BLaER1 (cell line): Measurements from ENCODE around the gene MTREX.
A peak's percentile ranks its signal among the peaks of the same experiment; 100 is the strongest.

Source experiments
- H3K27ac ChIP-seq: shearing (Covaris generic); formaldehyde crosslinking; 2 replicates; pipeline ENCODE4 v1.8.1; 2022
- H3K27me3 ChIP-seq: shearing (Covaris generic); formaldehyde crosslinking; 2 replicates; pipeline ENCODE4 v1.8.1; 2022
- H3K36me3 ChIP-seq: shearing (Covaris generic); formaldehyde crosslinking; 2 replicates; pipeline ENCODE4 v1.8.1; 2022
- H3K4me1 ChIP-seq: shearing (Covaris generic); formaldehyde crosslinking; 2 replicates; pipeline ENCODE4 v1.8.1; 2022
- H3K4me2 ChIP-seq: shearing (Covaris generic); formaldehyde crosslinking; 2 replicates; pipeline ENCODE4 v1.8.1; 2022
- H3K4me3 ChIP-seq: shearing (Covaris generic); formaldehyde crosslinking; 2 replicates; pipeline ENCODE4 v1.8.1; 2022
- H3K9ac ChIP-seq: shearing (Covaris generic); formaldehyde crosslinking; 2 replicates; pipeline ENCODE4 v1.8.1; 2022
- H3K9me3 ChIP-seq: shearing (Covaris generic); formaldehyde crosslinking; 2 replicates; pipeline ENCODE4 v1.8.1; 2022
- H4K20me1 ChIP-seq: shearing (Covaris generic); formaldehyde crosslinking; 2 replicates; pipeline ENCODE4 v1.8.1; 2022
- Cebpa-rat ChIP-seq: shearing (Covaris generic); IDR thresholded peaks from 2 replicates; pipeline ENCODE4 v1.8.1; 2022

Gene MTREX

GRCh38 chr5:55307383-55308253, at the start of gene MTREX, which contains the start of gene DHX29:
Gene MTREX, plus strand, starts transcription at chr5:55307989. Its CDS starts 25 bp downstream, at chr5:55308014.
Gene DHX29, minus strand, starts transcription at chr5:55307694. Its CDS starts 121 bp downstream, at chr5:55307573.
- H3K27me3 ChIP-seq, result no peaks in the 10 kb centered on the region
- peaks cover 83% of the 10 kb centered on the region for H4K20me1 ChIP-seq
- H3K4me2 ChIP-seq, result peak within 1 kb of the TSS; percentile 86
- no peak for TF ChIP-seq Cebpa-rat
- H3K9ac ChIP-seq, result peak within 1 kb of the TSS; percentile 96
- peaks cover 19% of the 10 kb centered on the region; the same call in 1 of the 2 replicates for H3K36me3 ChIP-seq
- H3K9me3 ChIP-seq, result no peaks in the 10 kb centered on the region
- peak within 1 kb of the TSS; percentile 86 for H3K4me3 ChIP-seq
- H3K27ac ChIP-seq, result peak within 1 kb of the TSS; percentile 88
- H3K4me1 ChIP-seq, result peaks cover 56% of the 10 kb centered on the region

- Histone ChIP-seq H3K9me3 (no peaks in the 10 kb centered on the region), H3K4me1 (no peaks in the 10 kb centered on the region), H3K9ac (no peak overlapping the region), H3K4me3 (no peak overlapping the region), H4K20me1 (no peaks in the 10 kb centered on the region), H3K27ac (no peak overlapping the region), H3K36me3 (peaks cover 70% of the 10 kb centered on the region), H3K27me3 (no peaks in the 10 kb centered on the region), H3K4me2 (no peak overlapping the region)
- TF ChIP-seq Cebpa-rat, result no peak
Observed at GRCh38 chr5:55258339-55258738, 49.5 kb upstream of the MTREX start.

GRCh38 chr5:55276771-55277170, 31.0 kb upstream of the MTREX start:
- Histone ChIP-seq H3K4me3 (no peak overlapping the region), H3K9ac (no peak overlapping the region), H3K36me3 (peaks cover 90% of the 10 kb centered on the region), H3K4me1 (no peaks in the 10 kb centered on the region), H3K27ac (no peak overlapping the region), H4K20me1 (no peaks in the 10 kb centered on the region), H3K4me2 (no peak overlapping the region), H3K9me3 (no peaks in the 10 kb centered on the region), H3K27me3 (no peaks in the 10 kb centered on the region)
- no peak for TF ChIP-seq Cebpa-rat

- no peak overlapping the region for H3K9ac ChIP-seq
- H3K27me3 ChIP-seq, result no peaks in the 10 kb centered on the region
- H3K4me2 ChIP-seq, result no peak overlapping the region
- peaks cover 88% of the 10 kb centered on the region for H3K36me3 ChIP-seq
- H3K4me1 ChIP-seq, result no peaks in the 10 kb centered on the region
- no peak for TF ChIP-seq Cebpa-rat
- H3K4me3 ChIP-seq, result no peak overlapping the region
- H4K20me1 ChIP-seq, result no peaks in the 10 kb centered on the region
- no peaks in the 10 kb centered on the region for H3K9me3 ChIP-seq
- H3K27ac ChIP-seq, result no peak overlapping the region
Observed at GRCh38 chr5:55278778-55279177, 29.0 kb upstream of the MTREX start.

- Histone ChIP-seq H3K27ac (no peak overlapping the region), H4K20me1 (no peaks in the 10 kb centered on the region), H3K9ac (no peak overlapping the region), H3K27me3 (no peaks in the 10 kb centered on the region), H3K4me2 (no peak overlapping the region), H3K4me3 (no peak overlapping the region), H3K4me1 (no peaks in the 10 kb centered on the region), H3K9me3 (no peaks in the 10 kb centered on the region), H3K36me3 (peaks cover 83% of the 10 kb centered on the region)
- TF ChIP-seq Cebpa-rat, result no peak
Observed at GRCh38 chr5:55286411-55286933, 21.3 kb upstream of the MTREX start.

- no peak overlapping the region for H3K4me3 ChIP-seq
- H3K27me3 ChIP-seq, result no peaks in the 10 kb centered on the region
- H3K27ac ChIP-seq, result no peak overlapping the region
- H3K9me3 ChIP-seq, result no peaks in the 10 kb centered on the region
- H4K20me1 ChIP-seq, result no peaks in the 10 kb centered on the region
- no peak overlapping the region for H3K9ac ChIP-seq
- H3K4me2 ChIP-seq, result no peak overlapping the region
- no peak for TF ChIP-seq Cebpa-rat
- peaks cover 93% of the 10 kb centered on the region for H3K36me3 ChIP-seq
- H3K4me1 ChIP-seq, result no peaks in the 10 kb centered on the region
Observed at GRCh38 chr5:55289808-55290207, 18.0 kb upstream of the MTREX start.

GRCh38 chr5:55290991-55291390, 16.8 kb upstream of the MTREX start:
- no peak overlapping the region for H3K4me3 ChIP-seq
- TF ChIP-seq Cebpa-rat, result no peak
- no peaks in the 10 kb centered on the region for H3K27me3 ChIP-seq
- H3K27ac ChIP-seq, result no peak overlapping the region
- H3K4me1 ChIP-seq, result no peaks in the 10 kb centered on the region
- no peaks in the 10 kb centered on the region for H4K20me1 ChIP-seq
- H3K4me2 ChIP-seq, result no peak overlapping the region
- H3K36me3 ChIP-seq, result peaks cover 94% of the 10 kb centered on the region
- H3K9ac ChIP-seq, result no peak overlapping the region
- H3K9me3 ChIP-seq, result no peaks in the 10 kb centered on the region

GRCh38 chr5:55294935-55295334, 12.9 kb upstream of the MTREX start:
- peaks cover 83% of the 10 kb centered on the region for H3K36me3 ChIP-seq
- H3K4me3 ChIP-seq, result no peak overlapping the region
- no peak overlapping the region for H3K9ac ChIP-seq
- no peaks in the 10 kb centered on the region for H3K4me1 ChIP-seq
- H4K20me1 ChIP-seq, result no peaks in the 10 kb centered on the region
- H3K27me3 ChIP-seq, result no peaks in the 10 kb centered on the region
- H3K27ac ChIP-seq, result no peak overlapping the region
- TF ChIP-seq Cebpa-rat, result no peak
- H3K4me2 ChIP-seq, result no peak overlapping the region
- 0 out of 2 replicates have a peak, but pooled peaks cover 4% of the 10 kb centered on the region for H3K9me3 ChIP-seq

- no peak for TF ChIP-seq Cebpa-rat
- H3K36me3 ChIP-seq, result peaks cover 48% of the 10 kb centered on the region
- H3K4me2 ChIP-seq, result no peak overlapping the region
- H3K27me3 ChIP-seq, result no peaks in the 10 kb centered on the region
- peaks cover 35% of the 10 kb centered on the region; the same call in 1 of the 2 replicates for H4K20me1 ChIP-seq
- no peak overlapping the region for H3K27ac ChIP-seq
- H3K9me3 ChIP-seq, result peaks cover 15% of the 10 kb centered on the region
- H3K4me3 ChIP-seq, result no peak overlapping the region
- H3K9ac ChIP-seq, result no peak overlapping the region
- peaks cover 25% of the 10 kb centered on the region for H3K4me1 ChIP-seq
Observed at GRCh38 chr5:55300890-55301289, 6.9 kb upstream of the MTREX start.

GRCh38 chr5:55303238-55303690, 4.5 kb upstream of the MTREX start:
- no peak for TF ChIP-seq Cebpa-rat
- Histone ChIP-seq H3K9ac (no peak overlapping the region), H3K4me1 (peaks cover 34% of the 10 kb centered on the region), H3K27ac (no peak overlapping the region), H3K36me3 (peaks cover 31% of the 10 kb centered on the region), H3K9me3 (peaks cover 15% of the 10 kb centered on the region), H4K20me1 (peaks cover 50% of the 10 kb centered on the region), H3K4me2 (no peak overlapping the region), H3K4me3 (no peak overlapping the region), H3K27me3 (no peaks in the 10 kb centered on the region)
